ENCODE measurements around the gene GMPR2. TPM values are rescaled to one million over a fixed set of nuclear protein-coding genes. Genes with fewer than 3 reads are reported as not detected.
"Not testable (repeated sequence)": the region's sequence is repeated elsewhere in the genome, so short reads cannot be mapped to it uniquely, and the experiment has no call there.

The GMPR2 gene
- total and polyA plus RNA-seq, 2 of the 4 experiments (the other 2 are of a cell fraction), result 63.7 to 92.5 TPM

DNA sequence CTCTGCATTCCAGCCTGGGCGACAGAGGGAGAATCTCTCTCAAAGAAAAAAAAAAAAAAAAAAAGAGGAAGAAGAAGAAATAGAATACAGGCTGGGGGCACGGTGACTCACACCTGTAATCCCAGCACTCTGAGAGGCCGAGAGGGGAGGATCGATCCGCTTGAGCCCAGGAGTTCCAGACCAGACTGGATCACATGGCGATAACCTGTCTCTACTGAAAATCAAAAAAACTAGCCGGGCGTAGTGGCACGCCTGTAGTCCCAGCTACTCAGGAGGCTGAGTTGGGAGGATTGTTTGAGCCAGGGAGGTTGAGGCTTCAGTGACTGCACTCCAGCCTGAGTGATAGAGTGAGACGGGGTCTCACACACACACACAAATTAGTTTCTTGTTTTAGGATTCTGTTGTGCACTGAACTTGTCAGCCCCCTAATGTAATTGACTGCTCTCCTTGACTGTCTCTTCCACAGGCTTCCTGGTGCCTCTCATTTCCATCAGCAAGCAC is 10.7 kb downstream of the GMPR2 start (continued):
- no peak for TF ChIP-seq MXI1 (IDR thresholded peaks at IDR 0.05; ENCODE audit: borderline replicate concordance, low read depth, low read length)

- H4K20me1 ChIP-seq (ENCODE audit: insufficient read depth, low read length); H3K9ac ChIP-seq (ENCODE audit: low read depth, low read length); H2BK20ac ChIP-seq (ENCODE audit: low read depth, low read length); BruUV-seq (replicated peaks); DNase-seq; H4K8ac ChIP-seq (ENCODE audit: low read depth in 2 of 2, low read length in 2 of 2); H2BK5ac ChIP-seq (ENCODE audit: low read depth, low read length, poor library complexity, severe bottlenecking); H3K27me3 ChIP-seq (ENCODE audit: control insufficient read depth, insufficient read depth, low read length); H4K91ac ChIP-seq (ENCODE audit: insufficient read depth, low read depth, low read length); H3K56ac ChIP-seq (ENCODE audit: extremely low read depth, insufficient read depth, low read length); H3K14ac ChIP-seq (replicated peaks; ENCODE audit: low read depth, low read length); H3K18ac ChIP-seq (ENCODE audit: low read depth, low read length); H3K4me3 ChIP-seq (ENCODE audit: insufficient read depth, low read depth, low read length); H2AFZ ChIP-seq (replicated peaks; ENCODE audit: low read length, poor library complexity); H3K23ac ChIP-seq (ENCODE audit: low read depth, low read length); POLR2A ChIA-PET (ENCODE audit: unreplicated experiment); H3K27ac ChIP-seq (ENCODE audit: insufficient read depth, low read length); intact Hi-C loops (cut with micrococcal nuclease); H3K4me2 ChIP-seq (ENCODE audit: low read depth, low read length); H2AK9ac ChIP-seq (replicated peaks; ENCODE audit: low read depth, low read length, poor library complexity); H2BK120ac ChIP-seq (ENCODE audit: low read depth, low read length); H3K36me3 ChIP-seq (ENCODE audit: control insufficient read depth, insufficient read depth, low read length); dilution Hi-C loops (cut with HindIII; ENCODE audit: low sequenced_read_pairs, unreplicated experiment); H2BK15ac ChIP-seq (ENCODE audit: low read depth, low read length); in situ Hi-C loops (cut with MboI; ENCODE audit: low sequenced_read_pairs); H3K9me3 ChIP-seq (ENCODE audit: control insufficient read depth, insufficient read depth, low read length); H3K4ac ChIP-seq (ENCODE audit: low read depth, low read length); H2AK5ac ChIP-seq (ENCODE audit: low read depth, low read length); H4K5ac ChIP-seq (ENCODE audit: low read depth, low read length); ATAC-seq (ENCODE audit: low read depth): not testable (repeated sequence)
- H3K4me1 ChIP-seq (ENCODE audit: control insufficient read depth, insufficient read depth, low read length), result peaks cover 10% of the 10 kb centered on the region
- H3K79me1 ChIP-seq (ENCODE audit: low read depth in 1 of 2, low read length in 2 of 2), result peaks cover 14 to 20% of the 10 kb centered on the region in 2 experiments
- H3K9me1 ChIP-seq (ENCODE audit: insufficient read depth, low read length), result peaks cover 11% of the 10 kb centered on the region
- WGBS, 2 experiments (ENCODE audit: extremely low coverage in 2 of 2, insufficient read length in 1 of 2), result 100% methylated on average over 5 of the region's 11 CpGs; no CpG with 5 or more reads in 1 of the 2 experiments
- CTCF ChIA-PET, result interaction anchor here (1.6 kb wide), 1 partner anchor 52 kb away, joined by 4 read pairs; no protein-coding TSS in a partner anchor
Observed at GRCh38 chr14:24245350-24245749, 12.6 kb downstream of the GMPR2 start.

All from IMR-90 (cell line).